ENCODE results near the gene TP53I11. TPM values are rescaled to one million over a fixed set of nuclear protein-coding genes. Genes with fewer than 3 reads are reported as not detected.
A peak's percentile ranks its signal among the peaks of the same experiment; 100 is the strongest.

The TP53I11 gene
- total and polyA plus RNA-seq, 9 of the 15 experiments (the other 6 are each of a cell fraction or from before 2014, with no cell fraction given), result 0.14 to 2.5 (median 1.2) TPM; not detected in 2

GRCh38 chr11:44936525-44936924 is 14.2 kb downstream of the TP53I11 start (continued):
- TF ChIP-seq ZNF79 (CRISPR knock-in tag; IDR thresholded peaks at IDR 0.05; ENCODE audit: low read depth) (no peak), CBFB (CRISPR knock-in tag; IDR thresholded peaks at IDR 0.05) (no peak), ARID2 (IDR thresholded peaks at IDR 0.05) (0 out of 2 replicates have a peak, but pooled peaks have one; percentile 18), C11orf30 (IDR thresholded peaks at IDR 0.05; ENCODE audit: low read depth) (no peak), SFPQ (IDR thresholded peaks at IDR 0.05; ENCODE audit: low read depth, low read length) (no peak), NFXL1 (CRISPR knock-in tag; IDR thresholded peaks at IDR 0.05) (no peak), MEF2D (tag; conservative IDR thresholded peaks at IDR 0.05; ENCODE audit: low read depth) (no peak), TRIM28 (IDR thresholded peaks at IDR 0.05) (no peak), NCOR1 (IDR thresholded peaks at IDR 0.05) (no peak), ZNF589 (CRISPR knock-in tag; IDR thresholded peaks at IDR 0.05; ENCODE audit: low read depth) (no peak), DACH1 (IDR thresholded peaks at IDR 0.05; ENCODE audit: partially characterized antibody) (no peak), ZNF586 (CRISPR knock-in tag; conservative IDR thresholded peaks at IDR 0.05) (no peak), ZNF644 (tag; IDR thresholded peaks at IDR 0.05; ENCODE audit: low read depth) (no peak), TFAM (CRISPR knock-in tag; conservative IDR thresholded peaks at IDR 0.05) (no peak), NONO (IDR thresholded peaks at IDR 0.05; ENCODE audit: low read depth in 2 of 2, low read length in 1 of 2) (no peak), YY1 (IDR thresholded peaks at IDR 0.05; ENCODE audit: borderline replicate concordance in 1 of 3, control insufficient read depth in 1 of 3, extremely low read depth in 1 of 3, insufficient read depth in 3 of 3, insufficient read length in 1 of 3, insufficient replicate concordance in 2 of 3, low read depth in 1 of 3, low read length in 2 of 3) (no peak), RAD21 (CRISPR knock-in tag; conservative IDR thresholded peaks at IDR 0.05 in 1 of 2, IDR thresholded peaks at IDR 0.05 in 1 of 2) (peak; percentile 91 to 93), NEUROD1 (IDR thresholded peaks at IDR 0.05; ENCODE audit: borderline replicate concordance, low read depth, low read length, partially characterized antibody) (peak; percentile 18), MTA3 (IDR thresholded peaks at IDR 0.05; ENCODE audit: borderline replicate concordance) (no peak), ZNF133 (CRISPR knock-in tag; IDR thresholded peaks at IDR 0.05) (no peak), RFX1 (IDR thresholded peaks at IDR 0.05) (no peak), SRSF1 (IDR thresholded peaks at IDR 0.05; ENCODE audit: low read depth, low read length) (no peak), SMC3 (conservative IDR thresholded peaks at IDR 0.05; ENCODE audit: insufficient read depth, low read depth, low read length) (peak; percentile 88)
- TF ChIP-seq, protein P1, sequence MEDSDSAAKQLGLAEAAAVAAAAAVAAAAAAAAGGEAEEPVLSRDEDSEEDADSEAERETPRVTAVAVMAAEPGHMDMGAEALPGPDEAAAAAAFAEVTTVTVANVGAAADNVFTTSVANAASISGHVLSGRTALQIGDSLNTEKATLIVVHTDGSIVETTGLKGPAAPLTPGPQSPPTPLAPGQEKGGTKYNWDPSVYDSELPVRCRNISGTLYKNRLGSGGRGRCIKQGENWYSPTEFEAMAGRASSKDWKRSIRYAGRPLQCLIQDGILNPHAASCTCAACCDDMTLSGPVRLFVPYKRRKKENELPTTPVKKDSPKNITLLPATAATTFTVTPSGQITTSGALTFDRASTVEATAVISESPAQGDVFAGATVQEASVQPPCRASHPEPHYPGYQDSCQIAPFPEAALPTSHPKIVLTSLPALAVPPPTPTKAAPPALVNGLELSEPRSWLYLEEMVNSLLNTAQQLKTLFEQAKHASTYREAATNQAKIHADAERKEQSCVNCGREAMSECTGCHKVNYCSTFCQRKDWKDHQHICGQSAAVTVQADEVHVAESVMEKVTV (CRISPR knock-in tag; IDR thresholded peaks at IDR 0.05), result peak; percentile 89
- TF ChIP-seq, protein P2, sequence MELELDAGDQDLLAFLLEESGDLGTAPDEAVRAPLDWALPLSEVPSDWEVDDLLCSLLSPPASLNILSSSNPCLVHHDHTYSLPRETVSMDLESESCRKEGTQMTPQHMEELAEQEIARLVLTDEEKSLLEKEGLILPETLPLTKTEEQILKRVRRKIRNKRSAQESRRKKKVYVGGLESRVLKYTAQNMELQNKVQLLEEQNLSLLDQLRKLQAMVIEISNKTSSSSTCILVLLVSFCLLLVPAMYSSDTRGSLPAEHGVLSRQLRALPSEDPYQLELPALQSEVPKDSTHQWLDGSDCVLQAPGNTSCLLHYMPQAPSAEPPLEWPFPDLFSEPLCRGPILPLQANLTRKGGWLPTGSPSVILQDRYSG (tag; conservative IDR thresholded peaks at IDR 0.05; ENCODE audit: low read depth), result no peak

Measured in K562 (cell line).